ENCODE data around the gene UFM1.

- TF ChIP-seq CTCF (IDR thresholded peaks at IDR 0.05) (no peak), POLR2A (IDR thresholded peaks at IDR 0.05) (no peak)
Measured at GRCh38 chr13:38328699-38329098, 21.0 kb upstream of the UFM1 start.
